ENCODE data around the gene COA7. TPM values are rescaled to one million over a fixed set of nuclear protein-coding genes. Genes with fewer than 3 reads are reported as not detected.
A peak's percentile ranks its signal among the peaks of the same experiment; 100 is the strongest.
"Not testable (repeated sequence)": the region's sequence is repeated elsewhere in the genome, so short reads cannot be mapped to it uniquely, and the experiment has no call there.

Gene COA7
- total and polyA plus RNA-seq, 12 donors: 3.9 to 22.4 (median 14.8) TPM

GRCh38 chr1:52702886-52703787, 5.0 kb upstream of the COA7 start:
- TF ChIP-seq CTCF (IDR thresholded peaks at IDR 0.05): no peak
- H3K4me1 ChIP-seq: peaks cover 0 to 41% (median 12%) of the 10 kb centered on the region in 9 donors
- 3 to 5% methylated on average over 35 of the region's 35 CpGs for WGBS, 2 donors
- DNase-seq (peak; percentile 81 to 92), ATAC-seq (peak; percentile 88 to 94 (median 91))
- intact Hi-C loops (cut with DNase I): loop anchor here in 3 of 10 donors (10.0 kb wide), 3 partner anchors 212 to 492 kb away; partner anchors contain the start of genes CPT2 (in 1 of the 3), ECHDC2 (in 1 of the 3) and SCP2 (in 1 of the 3)
- H3K27me3 ChIP-seq: no peaks in the 10 kb centered on the region
- no peaks in the 10 kb centered on the region for H3K9me3 ChIP-seq
- H3K36me3 ChIP-seq: no peaks in the 10 kb centered on the region
- H3K27ac ChIP-seq: peak overlapping the region; percentile 70 to 90 (median 84)
- H3K4me3 ChIP-seq: peak overlapping the region; percentile 19 to 70 (median 60)

- Histone ChIP-seq H3K4me3 (no peak overlapping the region), H3K4me1 (peaks cover 0 to 20% (median 6%) of the 10 kb centered on the region in 9 donors), H3K27ac (no peak overlapping the region), H3K9me3 (no peaks in the 10 kb centered on the region), H3K36me3 (peaks cover 0 to 27% (median 17%) of the 10 kb centered on the region in 9 donors), H3K27me3 (no peaks in the 10 kb centered on the region)
- TF ChIP-seq CTCF (IDR thresholded peaks at IDR 0.05): no peak
- intact Hi-C loops (cut with DNase I): loop anchor here in 5 of 10 donors (5.0 to 10.0 kb wide), 4 partner anchors 232 to 499 kb away; partner anchors contain the start of genes CPT2 (in 2 of the 5), ORC1 (in 1 of the 5), PRPF38A (in 1 of the 5) and SCP2 (in 1 of the 5)
- DNase-seq (no peak), ATAC-seq (no peak)
- 93 to 96% methylated on average over 7 of the region's 7 CpGs for WGBS, 2 donors
Measured at GRCh38 chr1:52695627-52696026, 2.5 kb downstream of the COA7 start.

- TF ChIP-seq CTCF (IDR thresholded peaks at IDR 0.05): no peak
- 97 to 100% methylated on average over 1 of the region's 1 CpG for WGBS, 2 donors
- no peak for ATAC-seq
- H3K27ac ChIP-seq: no peak overlapping the region
- H3K9me3 ChIP-seq: no peaks in the 10 kb centered on the region
- DNase-seq: no peak
- H3K36me3 ChIP-seq: peaks cover 0 to 45% (median 20%) of the 10 kb centered on the region in 9 donors
- intact Hi-C loops (cut with DNase I): loop anchor here in 5 of 10 donors (10.0 kb wide), 3 partner anchors 289 to 501 kb away; partner anchors contain the start of genes CPT2 (in 2 of the 5), ORC1 (in 1 of the 5) and PRPF38A (in 1 of the 5)
- H3K4me3 ChIP-seq: no peak overlapping the region
- H3K4me1 ChIP-seq: peaks cover 0 to 16% (median 5%) of the 10 kb centered on the region in 9 donors
- H3K27me3 ChIP-seq: no peaks in the 10 kb centered on the region
Measured at GRCh38 chr1:52693843-52694242, 4.3 kb downstream of the COA7 start.

- H3K9me3 ChIP-seq, H3K27me3 ChIP-seq, H3K4me3 ChIP-seq, ATAC-seq, DNase-seq, H3K27ac ChIP-seq: not testable (repeated sequence)
- intact Hi-C loops (cut with DNase I): loop anchor here in 5 of 10 donors (10.0 kb wide), 3 partner anchors 289 to 501 kb away; partner anchors contain the start of genes CPT2 (in 2 of the 5), ORC1 (in 1 of the 5) and PRPF38A (in 1 of the 5)
- peaks cover 0 to 50% (median 20%) of the 10 kb centered on the region in 9 donors for H3K36me3 ChIP-seq
- WGBS, 2 donors: 89 to 96% methylated on average over 10 of the region's 10 CpGs
- peaks cover 0 to 11% (median 0%) of the 10 kb centered on the region in 9 donors for H3K4me1 ChIP-seq
Measured at GRCh38 chr1:52693351-52693750, 4.8 kb downstream of the COA7 start.
